ENCODE results near the gene PITX1.

GRCh38 chr5:135056316-135057030 lies 22.4 kb upstream of the PITX1 start:
- TF ChIP-seq CTCF (IDR thresholded peaks at IDR 0.05) (no peak), POLR2A (IDR thresholded peaks at IDR 0.05) (no peak)
